ENCODE measurements around the gene AUTS2. TPM values are rescaled to one million over a fixed set of nuclear protein-coding genes. Genes with fewer than 3 reads are reported as not detected.

Gene AUTS2
- total and polyA plus RNA-seq, 9 of the 15 experiments (the other 6 are each of a cell fraction or from before 2014, with no cell fraction given) = 0.58 TPM; not detected in 8

- TF ChIP-seq NFIC (IDR thresholded peaks at IDR 0.05) (peak; percentile 88), MNT (conservative IDR thresholded peaks at IDR 0.05) (peak in 1 of 2 experiments; percentile 53; a peak in 3 of 4 replicates), BCOR (IDR thresholded peaks at IDR 0.05) (peak; percentile 70; the same call in 1 of the 2 replicates), CREM (IDR thresholded peaks at IDR 0.05; ENCODE audit: low read depth) (peak; percentile 47; the same call in 1 of the 2 replicates), CXXC5 (CRISPR knock-in tag; IDR thresholded peaks at IDR 0.05) (peak; percentile 7), FOSL1 (tag; conservative IDR thresholded peaks at IDR 0.05) (peak; percentile 59; the same call in 1 of the 2 replicates), ZFX (CRISPR knock-in tag; IDR thresholded peaks at IDR 0.05) (0 out of 2 replicates have a peak, but pooled peaks have one; percentile 25), ZBTB40 (IDR thresholded peaks at IDR 0.05) (0 out of 2 replicates have a peak, but pooled peaks have one; percentile 56), ZBTB40 (CRISPR knock-in tag; IDR thresholded peaks at IDR 0.05) (no peak), ZBTB11 (CRISPR knock-in tag; IDR thresholded peaks at IDR 0.05) (peak in 1 of 3 experiments; percentile 63; a peak in 1 of 6 replicates), KDM1A (IDR thresholded peaks at IDR 0.05) (peak; percentile 89 to 90; a peak in 3 of 4 replicates), SMARCE1 (IDR thresholded peaks at IDR 0.05) (peak; percentile 72), ZKSCAN3 (CRISPR knock-in tag; IDR thresholded peaks at IDR 0.05) (no peak), CBFA2T2 (conservative IDR thresholded peaks at IDR 0.05) (peak; percentile 93), NEUROD1 (IDR thresholded peaks at IDR 0.05; ENCODE audit: borderline replicate concordance, low read depth, low read length, partially characterized antibody) (peak; percentile 38)
These were observed 971.1 kb downstream of the AUTS2 start (continued) for GRCh38 chr7:70569335-70569819.
